ENCODE measurements around the gene TMEM95. TPM values are rescaled to one million over a fixed set of nuclear protein-coding genes. Genes with fewer than 3 reads are reported as not detected.

Gene TMEM95
- total RNA-seq, 1 donor from 2014 or later = not detected

GRCh38 chr17:7396147-7396546, 41.2 kb downstream of the TMEM95 start:
- no peak overlapping the region for H3K4me3 Mint-ChIP-seq (ENCODE audit: unreplicated experiment)
- no peak for DNase-seq (ENCODE audit: low spot score)
- no peaks in the 10 kb centered on the region for H3K9me3 Mint-ChIP-seq (ENCODE audit: low read depth)
- H3K27ac Mint-ChIP-seq (ENCODE audit: unreplicated experiment) = peak overlapping the region; percentile 36
- peaks cover 3% of the 10 kb centered on the region for H3K36me3 Mint-ChIP-seq (ENCODE audit: low read depth)
- TF ChIP-seq CTCF (IDR thresholded peaks at IDR 0.05) = no peak
- H3K4me1 Mint-ChIP-seq (ENCODE audit: low read depth) = peaks cover 20% of the 10 kb centered on the region
- H3K27me3 Mint-ChIP-seq (ENCODE audit: low read depth) = no peaks in the 10 kb centered on the region

- no peak for TF ChIP-seq CTCF (IDR thresholded peaks at IDR 0.05)
- Mint-ChIP-seq H3K9me3 (ENCODE audit: low read depth) (no peaks in the 10 kb centered on the region), H3K4me1 (ENCODE audit: low read depth) (peaks cover 24% of the 10 kb centered on the region), H3K27ac (ENCODE audit: unreplicated experiment) (no peak overlapping the region), H3K4me3 (ENCODE audit: unreplicated experiment) (no peak overlapping the region), H3K36me3 (ENCODE audit: low read depth) (no peaks in the 10 kb centered on the region), H3K27me3 (ENCODE audit: low read depth) (no peaks in the 10 kb centered on the region)
- DNase-seq (ENCODE audit: low spot score) = no peak
Observed at GRCh38 chr17:7398612-7399011, 43.7 kb downstream of the TMEM95 start.

- Mint-ChIP-seq H3K9me3 (ENCODE audit: low read depth) (no peaks in the 10 kb centered on the region), H3K27me3 (ENCODE audit: low read depth) (no peaks in the 10 kb centered on the region), H3K4me3 (ENCODE audit: unreplicated experiment) (peak overlapping the region; percentile 80), H3K4me1 (ENCODE audit: low read depth) (peaks cover 27% of the 10 kb centered on the region), H3K36me3 (ENCODE audit: low read depth) (no peaks in the 10 kb centered on the region), H3K27ac (ENCODE audit: unreplicated experiment) (peak overlapping the region; percentile 91)
- TF ChIP-seq CTCF (IDR thresholded peaks at IDR 0.05) = no peak
- DNase-seq (ENCODE audit: low spot score) = no peak
Observed at GRCh38 chr17:7403043-7403726, 48.2 kb downstream of the TMEM95 start.

GRCh38 chr17:7403727-7403976, 48.7 kb downstream of the TMEM95 start:
- peak overlapping the region; percentile 91 for H3K27ac Mint-ChIP-seq (ENCODE audit: unreplicated experiment)
- DNase-seq (ENCODE audit: low spot score) = no peak
- peak overlapping the region; percentile 80 for H3K4me3 Mint-ChIP-seq (ENCODE audit: unreplicated experiment)
- no peaks in the 10 kb centered on the region for H3K9me3 Mint-ChIP-seq (ENCODE audit: low read depth)
- H3K4me1 Mint-ChIP-seq (ENCODE audit: low read depth) = peaks cover 27% of the 10 kb centered on the region
- H3K27me3 Mint-ChIP-seq (ENCODE audit: low read depth) = no peaks in the 10 kb centered on the region
- TF ChIP-seq CTCF (IDR thresholded peaks at IDR 0.05) = no peak
- H3K36me3 Mint-ChIP-seq (ENCODE audit: low read depth) = no peaks in the 10 kb centered on the region

- TF ChIP-seq CTCF (IDR thresholded peaks at IDR 0.05) = peak; percentile 28
- Mint-ChIP-seq H3K27me3 (ENCODE audit: low read depth) (no peaks in the 10 kb centered on the region), H3K27ac (ENCODE audit: unreplicated experiment) (peak within 1 kb of the TSS; percentile 91), H3K36me3 (ENCODE audit: low read depth) (peaks cover 3% of the 10 kb centered on the region), H3K4me3 (ENCODE audit: unreplicated experiment) (peak within 1 kb of the TSS; percentile 85), H3K9me3 (ENCODE audit: low read depth) (no peaks in the 10 kb centered on the region), H3K4me1 (ENCODE audit: low read depth) (peaks cover 27% of the 10 kb centered on the region)
- DNase-seq (ENCODE audit: low spot score) = peak; percentile 99
Observed at GRCh38 chr17:7403977-7404736, 49.2 kb downstream of the TMEM95 start, which contains the start of gene TMEM256. TMEM256 (minus strand) TSS chr17:7404097; CDS start chr17:7404084, 13 bp downstream.

Measured in chondrocyte (in vitro differentiated cells).